HepG2 (cell line): ENCODE results near the gene ACACA. TPM values are rescaled to one million over a fixed set of nuclear protein-coding genes. Genes with fewer than 3 reads are reported as not detected.

Source experiments
- ATAC-seq: fragments of 200-7000 bp; cut with Tn5 transposase; 3 replicates; pipeline ENCODE4 v1.9.1; 2020; ENCODE audit warnings: mild to moderate bottlenecking, moderate library complexity
- BruUV-seq: library from RNA; stranded (reverse); fragments of 400-500 nt; replicated peaks from 2 replicates; lab custom pipeline; 2021; lab: Mats Ljungman, UMichigan
- CTCF ChIA-PET: fragments of 300-600 bp; formaldehyde crosslinking; extraction: SDS; loops from one replicate; lab custom pipeline; 2021; ENCODE audit warnings: low total read pairs, inconsistent platforms, low intra/inter-chr PET ratio; lab: Yijun Ruan, JAX
- POLR2A ChIA-PET: fragments of 350-600 bp; sonication (Branson Sonifier 250); formaldehyde crosslinking; loops from one replicate; lab custom pipeline; 2020; ENCODE audit warnings: antibody characterized with exemption, inconsistent platforms; lab: Yijun Ruan, JAX
- DNase-seq: peaks from one replicate; pipeline ENCODE4 v3.0.0-alpha.2; 2015; ENCODE audit warnings: low spot score
- FAIRE-seq: peaks from 3 replicates; lab custom pipeline; 2011; peaks lifted over from hg19 to GRCh38; lab: Jason Lieb, UNC
- H2AFZ ChIP-seq: one replicate; pipeline ENCODE4 v1.6.1; 2011; ENCODE audit warnings: low read length, inconsistent platforms
- H3K27ac ChIP-seq: fragments of 300-600 bp; 3 replicates; pipeline ENCODE4 v1.8.0; 2011; ENCODE audit warnings: mixed run types, mild to moderate bottlenecking, mixed read lengths, low read length, inconsistent platforms; ENCODE audit not compliant: insufficient read depth; ENCODE audit errors: extremely low read length
- H3K27me3 ChIP-seq, 2 experiments: fragments of 200-600 bp in 1 of 2; 2 replicates in 1 of 2; 3 replicates in 1 of 2; pipeline versions ENCODE4 v1.6.0 to v1.8.0; 2011; ENCODE audit warnings: low read length in 2 of 2, mild to moderate bottlenecking in 2 of 2, moderate library complexity in 2 of 2, inconsistent platforms in 1 of 2; ENCODE audit not compliant: insufficient read depth in 2 of 2, control insufficient read depth in 1 of 2
- H3K36me3 ChIP-seq, 2 experiments: fragments of 200-600 bp in 1 of 2; replicated peaks in 1 of 2; 2 replicates in 1 of 2; 3 replicates in 1 of 2; pipeline versions ENCODE4 v1.5.1 to v1.8.0; 2011; ENCODE audit warnings: low read length in 2 of 2, inconsistent platforms in 1 of 2; ENCODE audit not compliant: insufficient read depth in 2 of 2, control insufficient read depth in 1 of 2
- H3K4me1 ChIP-seq: 2 replicates; pipeline ENCODE4 v1.5.1; 2012; ENCODE audit warnings: low read length, inconsistent platforms; ENCODE audit not compliant: insufficient read depth
- H3K4me2 ChIP-seq: 2 replicates; pipeline ENCODE4 v1.6.0; 2011; ENCODE audit warnings: low read depth, low read length, inconsistent platforms
- H3K4me3 ChIP-seq, 3 experiments: fragments of 200-600 bp in 1 of 3; sonication (generic), shearing (Covaris generic) in 1 of 3; replicated peaks in 1 of 3; 2 replicates each; pipeline ENCODE4 v1.5.1; 2011 to 2016; ENCODE audit warnings: low read length in 3 of 3, inconsistent platforms in 2 of 3, low read depth in 2 of 3, mild to moderate bottlenecking in 2 of 3, control low read depth in 1 of 3, mixed read lengths in 1 of 3; ENCODE audit not compliant: insufficient read depth in 1 of 3
- H3K79me2 ChIP-seq: one replicate; pipeline ENCODE4 v1.6.1; 2011; ENCODE audit warnings: low read length, inconsistent platforms; ENCODE audit not compliant: insufficient read depth
- H3K9ac ChIP-seq: 2 replicates; pipeline ENCODE4 v1.6.0; 2011; ENCODE audit warnings: mild to moderate bottlenecking, low read depth, low read length, inconsistent platforms; ENCODE audit not compliant: insufficient read depth
- H3K9me3 ChIP-seq: 2 replicates; pipeline ENCODE4 v1.5.1; 2012; ENCODE audit warnings: mild to moderate bottlenecking, low read length
- H4K20me1 ChIP-seq: 2 replicates; pipeline ENCODE4 v1.6.0; 2011; ENCODE audit warnings: inconsistent platforms, mild to moderate bottlenecking, low read length, moderate library complexity; ENCODE audit not compliant: insufficient read depth
- FOSL1 ChIP-seq: sonication (generic); formaldehyde crosslinking; IDR thresholded peaks from 2 replicates; pipeline ENCODE4 v1.9.0; 2021; ENCODE audit warnings: missing genetic modification reagents, borderline replicate concordance
- HOXA9 ChIP-seq: sonication (generic); formaldehyde crosslinking; IDR thresholded peaks from 2 replicates; pipeline ENCODE4 v1.8.1; 2022; ENCODE audit warnings: missing genetic modification reagents, mild to moderate bottlenecking, moderate library complexity, borderline replicate concordance
- KMT2A ChIP-seq: sonication (generic); formaldehyde crosslinking; IDR thresholded peaks from 2 replicates; pipeline ENCODE4 v1.4.0; 2020; ENCODE audit warnings: missing genetic modification reagents
- MTA3 ChIP-seq: sonication (generic); formaldehyde crosslinking; IDR thresholded peaks from 2 replicates; pipeline ENCODE4 v1.4.0; 2020; ENCODE audit warnings: missing genetic modification reagents
- RBM22 ChIP-seq: fragments of 200-400 bp; formaldehyde crosslinking; optimal IDR thresholded peaks from 2 replicates; pipeline ENCODE3; 2017; ENCODE audit warnings: mild to moderate bottlenecking, low read length, moderate library complexity
- STAT6 ChIP-seq: sonication (generic); formaldehyde crosslinking; IDR thresholded peaks from 2 replicates; pipeline ENCODE4 v1.4.0; 2020; ENCODE audit warnings: missing genetic modification reagents, mild to moderate bottlenecking, borderline replicate concordance
- ZNF430 ChIP-seq: sonication (generic); formaldehyde crosslinking; IDR thresholded peaks from 2 replicates; pipeline ENCODE4 v1.9.0; 2021; ENCODE audit warnings: mild to moderate bottlenecking, missing genetic modification reagents
- ZNF605 ChIP-seq: sonication (generic); formaldehyde crosslinking; IDR thresholded peaks from 2 replicates; pipeline ENCODE4 v1.8.0; 2022; ENCODE audit warnings: mild to moderate bottlenecking, missing genetic modification reagents
- WGBS: methylation state at CpG from one replicate; pipeline ENCODE4 v1.1.6; 2017; ENCODE audit warnings: low lambda C conversion rate; 5-methylcytosine and 5-hydroxymethylcytosine counted together
- in situ Hi-C: cut with HindIII; loops from 2 replicates; pipeline ENCODE4 v1.10.0; 2017; ENCODE audit warnings: low pct_unique_long_range_greater_than_20kb; ENCODE audit not compliant: extremely low pct_ligation_motif_present
- intact Hi-C: fragments of 100-400 bp; cut with micrococcal nuclease; formaldehyde crosslinking; loops from one replicate; pipeline ENCODE4 v1.10.0; 2022; ENCODE audit not compliant: unreplicated experiment
- polyA plus RNA-seq, 8 experiments: library from polyadenylated mRNA; depleted of rRNA in 3 of 8; stranded (reverse) in 7 of 8; unstranded in 1 of 8; fragments of >200 nt; fragmentation: Illumina TruSeq in 4 of 8; extraction: Trizol in 4 of 8; gene quantifications; 2 replicates each; pipeline versions ENCODE4 v1.2.1 to v1.2.3, GENCODE V29; 2011 to 2016; ENCODE audit warnings: low read depth in 4 of 8, missing spikeins in 1 of 8, mixed read lengths in 1 of 8; ENCODE audit not compliant: insufficient read depth in 1 of 8
- total RNA-seq, 5 experiments: library from RNA; depleted of rRNA; stranded (reverse); fragments of >200 nt; fragmentation: Illumina TruSeq; extraction: Trizol; gene quantifications; 2 replicates each; pipeline ENCODE4 v1.2.3, GENCODE V29; 2016; ENCODE audit warnings: low read depth in 1 of 5

ACACA gene
- total and polyA plus RNA-seq, 2 of the 13 experiments (the other 11 are each of a cell fraction or from before 2014, with no cell fraction given), result 39.2 to 47.2 TPM

DNA sequence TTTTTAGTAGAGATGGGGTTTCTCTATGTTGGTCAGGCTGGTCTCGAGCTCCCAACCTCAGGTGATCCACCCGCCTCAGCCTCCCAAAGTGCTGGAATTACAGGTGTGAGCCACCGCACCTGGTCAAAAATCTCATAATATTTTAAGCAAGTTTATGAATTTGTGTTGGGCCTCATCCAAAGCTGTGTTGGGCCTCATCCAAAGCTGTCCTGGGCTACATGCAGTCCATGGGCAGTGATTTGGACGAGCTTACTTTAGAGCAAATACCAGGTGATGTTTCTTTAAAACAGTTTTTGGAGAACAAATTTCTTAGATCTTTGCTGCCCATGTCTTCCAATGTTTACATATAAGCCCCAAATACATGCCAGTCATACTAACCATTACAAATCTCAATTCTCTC lies 115.3 kb downstream of the ACACA start:
- no peak for DNase-seq
- in situ Hi-C loops, result no loop called here
- CTCF ChIA-PET, result no interaction called here

More for the DNA sequence above, 115.3 kb downstream of the ACACA start:
- Histone ChIP-seq H3K79me2 (peaks cover 34% of the 10 kb centered on the region), H3K4me3 (no peak overlapping the region), H3K36me3 (peaks cover 0 to 3% of the 10 kb centered on the region in 2 experiments; a peak in 2 of 5 replicates), H3K27me3 (no peaks in the 10 kb centered on the region), H3K27ac (no peak overlapping the region), H3K9me3 (no peaks in the 10 kb centered on the region), H3K4me1 (0 out of 2 replicates have a peak, but pooled peaks cover 6% of the 10 kb centered on the region), H4K20me1 (no peaks in the 10 kb centered on the region; the same call in 1 of the 2 replicates), H3K9ac (no peak overlapping the region), H2AFZ (no peak overlapping the region), H3K4me2 (no peak overlapping the region)
- no TSS peak for BruUV-seq
- no peak for ATAC-seq
- FAIRE-seq, result no peak
- WGBS, result 98% methylated on average over 4 of the region's 4 CpGs
- POLR2A ChIA-PET, result no interaction called here
- intact Hi-C loops, result no loop called here
- TF ChIP-seq STAT6, result no peak
- no peak for TF ChIP-seq MTA3 (CRISPR knock-in tag)
- no peak for TF ChIP-seq RBM22
- TF ChIP-seq HOXA9 (CRISPR knock-in tag), result no peak
- TF ChIP-seq ZNF605 (CRISPR knock-in tag), result no peak
- no peak for TF ChIP-seq KMT2A (CRISPR knock-in tag)
- TF ChIP-seq FOSL1 (CRISPR knock-in tag), result no peak
- TF ChIP-seq ZNF430 (CRISPR knock-in tag), result no peak
- TF ChIP-seq, all 625 proteins: peak for 0
